A549 treated with CpdA at 1 μM for 4 hours (cell line): Measurements from ENCODE around the gene SHQ1. TPM values are rescaled to one million over a fixed set of nuclear protein-coding genes. Genes with fewer than 3 reads are reported as not detected.

Source experiments
- total RNA-seq: library from RNA; stranded (reverse); fragments of 200-300 nt; extraction: Qiagen RNA extraction; gene quantifications from 5 replicates; pipeline ENCODE4 v1.2.3, GENCODE V29; 2022; ENCODE audit warnings: low read depth

SHQ1 gene
- 18.7 to 19.7 TPM (median 19.0 TPM) in 5 replicates for total RNA-seq

DNA sequence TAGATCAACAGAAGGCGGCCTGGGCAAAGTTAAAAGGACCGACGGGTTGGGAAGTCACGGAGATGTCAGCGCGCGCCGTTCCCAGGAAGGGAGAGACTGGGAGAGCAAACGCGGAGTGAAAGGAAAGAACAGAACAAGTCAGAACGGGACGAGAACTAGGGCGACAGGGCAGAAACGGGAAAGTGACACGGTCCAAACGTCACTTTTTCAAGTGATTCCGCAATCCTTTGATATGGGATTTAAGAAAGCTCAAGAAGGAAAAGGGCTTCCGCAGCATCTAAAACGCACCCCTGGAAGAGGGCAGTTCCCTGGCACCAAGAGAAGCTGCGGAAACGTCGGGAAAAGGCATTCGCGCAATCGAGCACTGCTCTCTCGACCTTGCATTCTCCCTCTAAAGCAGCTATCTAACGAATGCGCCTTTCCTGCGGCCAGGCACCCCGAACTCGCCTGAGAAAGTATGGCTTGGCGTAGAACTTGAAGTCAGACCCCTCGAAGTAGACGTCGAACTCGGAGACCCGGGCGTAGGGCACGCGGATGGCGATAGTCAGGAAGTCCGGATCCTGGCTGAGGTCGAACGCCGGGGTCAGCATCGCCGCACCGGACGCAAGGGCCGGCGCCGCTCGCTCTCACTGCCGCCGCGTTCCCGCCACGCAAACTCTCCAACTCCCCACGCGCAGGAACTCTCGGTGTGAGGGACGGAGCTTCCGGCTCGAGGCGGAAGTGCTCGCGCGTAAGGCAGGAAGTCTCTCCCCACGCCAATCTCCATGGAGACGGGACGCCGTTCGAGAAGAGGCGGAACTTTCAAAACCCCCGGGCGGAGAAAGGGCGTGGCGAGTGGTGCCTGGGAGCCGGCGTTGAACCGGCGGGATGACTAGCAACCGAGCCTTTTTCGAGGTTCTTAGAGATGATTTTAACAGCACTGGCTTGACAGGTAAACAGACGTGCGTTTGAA, at the start of gene SHQ1:
Gene SHQ1 (minus strand): TSS at position 695 of the 952 bp plus-strand sequence. CDS start 105 bp downstream, at position 590.

GRCh38 chr3:72887705-72888545, 39.7 kb upstream of the SHQ1 start, which contains the start of gene GXYLT2:
Gene GXYLT2, plus strand, starts transcription at chr3:72888046. Its CDS starts 188 bp downstream, at chr3:72888234.

Other genes starting within 250 kb of the SHQ1 start
- gene GXYLT2, start 39.6 kb upstream of the SHQ1 start, total RNA-seq = 1.4 to 2.9 TPM (median 1.8 TPM) in 5 replicates
- gene PPP4R2, start 148.4 kb upstream of the SHQ1 start, total RNA-seq = 28.6 to 47.3 TPM (median 41.5 TPM) in 5 replicates
- 0.31 to 0.55 TPM (median 0.53 TPM) in 5 replicates for gene EBLN2, start 213.2 kb upstream of the SHQ1 start, total RNA-seq